Jurkat, Clone E6-1 (cell line): ENCODE results near the gene KCTD7. TPM values are rescaled to one million over a fixed set of nuclear protein-coding genes. Genes with fewer than 3 reads are reported as not detected.
"Not testable (repeated sequence)": the region's sequence is repeated elsewhere in the genome, so short reads cannot be mapped to it uniquely, and the experiment has no call there.

Source experiments
- DNase-seq: peaks from one replicate; pipeline ENCODE4 v3.0.0-alpha.2; 2011; ENCODE audit warnings: low read depth, low spot score
- H3K4me3 ChIP-seq: 2 replicates; pipeline ENCODE4 v1.5.1; 2011; ENCODE audit warnings: mild to moderate bottlenecking, low read length, control low read depth, moderate library complexity
- polyA plus RNA-seq: library from polyadenylated mRNA; unstranded; fragments of >200 nt; gene quantifications from one replicate; pipeline ENCODE4 v1.2.1, GENCODE V29; 2012; ENCODE audit warnings: missing spikeins; ENCODE audit not compliant: insufficient read length, insufficient read depth

The KCTD7 gene
- 9.6 TPM for polyA plus RNA-seq

DNA sequence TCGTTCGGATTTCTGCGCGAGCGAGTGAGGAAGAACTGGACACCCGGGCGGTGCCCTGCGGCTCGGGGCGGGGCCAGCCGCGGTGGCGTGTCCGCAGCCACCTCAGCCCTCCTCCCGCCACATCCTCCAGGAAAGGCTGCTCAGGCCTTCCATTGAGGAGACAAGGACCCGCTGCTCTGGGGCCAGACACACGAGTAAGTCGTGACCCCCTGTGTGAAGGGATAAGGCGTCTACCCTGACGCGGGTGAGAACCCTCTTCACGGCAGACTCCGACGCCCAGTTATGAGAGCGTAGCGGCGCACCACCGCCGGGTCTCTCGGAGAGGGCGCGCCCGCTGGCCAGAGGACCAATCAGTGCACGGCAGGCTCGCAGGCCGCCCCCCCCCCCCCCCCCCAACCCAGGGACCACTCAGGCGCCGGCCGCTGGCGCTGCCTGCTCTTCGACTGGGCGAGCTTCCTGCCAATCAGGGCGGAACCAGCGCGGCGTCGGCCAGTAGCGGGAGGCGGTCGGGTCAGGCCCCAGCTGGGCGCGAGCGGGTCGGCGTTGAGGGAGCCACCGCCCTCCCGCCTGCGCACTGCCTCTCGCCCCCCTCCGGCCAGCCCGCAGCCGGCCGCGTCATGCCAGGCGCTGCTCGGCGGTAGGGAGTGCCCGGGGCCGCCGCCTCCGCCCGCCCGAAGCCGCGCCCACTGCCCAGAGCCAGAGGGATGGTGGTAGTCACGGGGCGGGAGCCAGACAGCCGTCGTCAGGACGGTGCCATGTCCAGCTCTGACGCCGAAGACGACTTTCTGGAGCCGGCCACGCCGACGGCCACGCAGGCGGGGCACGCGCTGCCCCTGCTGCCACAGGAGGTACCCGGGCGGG is at the start of gene KCTD7:
KCTD7 (plus strand) TSS at position 521 of the 861 bp plus-strand sequence; CDS start at position 705, 184 bp downstream.
- peak within 1 kb of the TSS; percentile 82 for H3K4me3 ChIP-seq
- DNase-seq: peak; percentile 90

DNA sequence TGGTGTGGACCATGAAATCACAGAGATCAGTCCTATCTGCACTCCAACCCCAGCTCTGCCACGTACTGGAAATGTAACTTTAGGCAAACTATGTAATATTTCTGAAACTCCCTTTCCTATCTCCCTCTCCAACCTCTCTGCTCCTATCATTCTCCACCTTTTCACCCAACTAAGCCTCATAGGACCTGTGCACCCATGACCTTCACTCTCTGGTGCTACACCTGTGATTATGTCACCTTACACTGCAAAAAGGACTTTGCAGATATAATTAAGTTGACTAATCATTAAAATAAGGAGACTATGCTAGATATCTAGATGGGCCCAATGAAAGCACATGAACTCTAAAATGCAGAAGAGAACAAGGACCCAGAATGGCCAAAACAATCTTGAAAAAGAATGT is 48.3 kb upstream of the KCTD7 start:
- H3K4me3 ChIP-seq, DNase-seq: not testable (repeated sequence)

DNA sequence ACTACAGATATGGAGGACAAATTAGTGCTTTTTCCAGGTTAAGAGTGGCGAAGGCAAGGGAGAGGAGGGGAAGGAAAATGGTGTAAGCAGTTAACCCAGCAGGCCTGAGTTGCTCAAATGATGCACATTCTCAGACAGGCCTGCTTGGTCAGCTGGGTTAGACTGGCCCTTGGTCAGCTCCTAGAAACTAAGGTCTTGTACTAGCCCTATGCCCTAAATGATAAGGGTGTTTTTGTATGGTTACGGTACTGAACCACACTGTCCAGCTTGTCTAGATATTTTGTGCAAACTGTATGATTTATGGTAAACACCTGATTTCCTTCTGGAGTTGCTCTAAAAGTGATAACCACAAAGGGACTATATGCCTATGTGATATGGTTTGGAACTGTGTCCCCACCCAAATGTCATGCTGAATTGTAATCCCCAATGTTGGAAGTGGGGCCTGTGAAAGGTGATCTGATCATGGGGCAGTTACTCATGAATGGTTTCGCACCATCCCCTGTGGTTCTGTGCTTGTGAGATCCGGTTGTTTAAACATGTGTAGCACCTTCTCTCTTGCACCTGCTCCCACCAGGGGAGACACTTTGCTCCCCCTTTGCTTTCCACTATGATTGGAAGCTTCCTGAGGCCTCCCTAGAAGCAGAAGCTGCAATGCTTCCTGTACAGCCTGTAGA is 45.7 kb upstream of the KCTD7 start:
- not testable (repeated sequence) for DNase-seq, H3K4me3 ChIP-seq

DNA sequence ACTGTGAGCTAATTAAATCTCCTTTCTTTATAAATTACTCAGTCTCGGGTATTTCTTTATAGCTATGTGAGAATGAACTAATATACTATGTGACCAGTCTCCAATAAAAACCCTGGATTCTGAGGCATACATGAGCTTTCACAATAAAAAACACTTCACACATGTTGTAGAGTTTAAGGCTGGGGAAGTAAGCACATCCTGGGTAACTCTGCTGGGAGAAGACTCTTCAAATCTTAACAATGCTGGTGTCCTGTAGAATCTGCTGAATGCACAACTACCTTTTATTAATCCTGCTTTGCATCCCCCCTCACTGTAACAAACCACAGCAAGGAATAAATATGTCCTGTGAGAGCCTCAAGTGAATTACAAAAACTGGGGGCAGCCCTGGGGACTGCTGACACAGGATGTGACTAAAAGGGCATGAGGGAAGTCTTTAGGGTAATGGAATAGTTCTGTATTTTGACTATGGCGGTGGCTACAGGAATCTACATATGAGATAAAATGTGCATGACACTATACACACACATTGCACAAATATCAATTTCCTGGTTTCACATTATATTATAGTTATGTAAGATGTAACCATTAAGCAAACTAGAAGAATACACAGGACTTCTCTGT is 45.1 kb upstream of the KCTD7 start:
- no peak for DNase-seq
- H3K4me3 ChIP-seq: no peak overlapping the region

- DNase-seq: no peak
- H3K4me3 ChIP-seq: no peak overlapping the region
Observed at GRCh38 chr7:66586181-66586580, 42.5 kb upstream of the KCTD7 start.

DNA sequence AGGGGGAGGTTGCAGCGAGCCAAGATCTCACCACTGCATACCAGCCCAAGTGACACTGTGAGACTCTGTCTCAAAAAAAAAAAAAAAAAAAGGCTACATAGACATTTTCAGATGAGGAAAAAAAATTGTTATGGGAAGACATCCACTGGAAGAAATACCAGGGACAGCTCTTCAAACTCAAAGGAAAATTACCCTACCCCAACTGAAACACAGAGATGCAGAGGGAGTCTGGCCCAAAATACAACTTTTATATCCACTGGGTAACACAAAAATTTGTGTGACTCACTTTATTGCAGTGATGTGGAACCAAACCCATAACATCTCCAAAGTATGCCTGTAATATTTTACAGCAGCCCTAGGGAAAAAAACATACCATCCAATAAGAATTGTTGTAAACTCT is 40.5 kb upstream of the KCTD7 start:
- DNase-seq, H3K4me3 ChIP-seq: not testable (repeated sequence)

GRCh38 chr7:66588856-66589570 is 39.7 kb upstream of the KCTD7 start:
- DNase-seq, H3K4me3 ChIP-seq: not testable (repeated sequence)

DNA sequence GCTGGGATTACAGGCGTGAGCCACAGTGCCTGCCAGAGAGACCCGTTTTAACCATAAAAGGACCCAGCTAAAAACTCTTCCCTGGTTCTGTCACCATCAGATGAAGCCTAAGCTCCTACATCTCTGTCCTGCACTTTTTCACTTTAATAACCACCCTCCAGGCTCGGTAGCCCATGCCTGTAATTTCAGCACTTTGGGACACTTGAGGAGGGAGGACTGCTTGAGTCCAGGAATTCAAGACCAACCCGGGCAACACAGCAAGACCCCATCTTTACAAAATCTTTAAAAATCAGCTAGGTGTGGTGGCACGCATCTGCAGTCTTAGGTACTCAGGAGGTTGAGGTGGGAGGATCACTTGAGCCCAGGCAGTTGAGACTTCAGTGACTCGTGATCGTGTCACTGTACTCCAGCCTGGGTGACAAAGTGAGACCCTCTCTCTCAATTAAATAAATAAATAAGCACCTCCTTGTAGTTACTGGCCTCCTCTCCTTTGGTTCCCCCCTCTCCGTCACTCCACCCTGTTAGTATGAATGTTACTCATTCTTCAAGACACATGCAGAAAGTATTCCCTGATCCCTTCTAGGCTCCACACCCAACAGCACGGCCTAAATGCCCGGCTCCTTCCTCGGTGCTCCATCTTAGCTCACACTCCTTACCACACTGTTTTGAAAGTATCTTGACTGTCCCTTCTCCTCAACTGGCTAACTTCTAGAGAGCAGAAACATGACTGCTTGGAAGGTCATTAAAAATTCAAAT is 38.2 kb upstream of the KCTD7 start:
- DNase-seq: not testable (repeated sequence)
- H3K4me3 ChIP-seq: peak overlapping the region; percentile 80; the same call in 1 of the 2 replicates

DNA sequence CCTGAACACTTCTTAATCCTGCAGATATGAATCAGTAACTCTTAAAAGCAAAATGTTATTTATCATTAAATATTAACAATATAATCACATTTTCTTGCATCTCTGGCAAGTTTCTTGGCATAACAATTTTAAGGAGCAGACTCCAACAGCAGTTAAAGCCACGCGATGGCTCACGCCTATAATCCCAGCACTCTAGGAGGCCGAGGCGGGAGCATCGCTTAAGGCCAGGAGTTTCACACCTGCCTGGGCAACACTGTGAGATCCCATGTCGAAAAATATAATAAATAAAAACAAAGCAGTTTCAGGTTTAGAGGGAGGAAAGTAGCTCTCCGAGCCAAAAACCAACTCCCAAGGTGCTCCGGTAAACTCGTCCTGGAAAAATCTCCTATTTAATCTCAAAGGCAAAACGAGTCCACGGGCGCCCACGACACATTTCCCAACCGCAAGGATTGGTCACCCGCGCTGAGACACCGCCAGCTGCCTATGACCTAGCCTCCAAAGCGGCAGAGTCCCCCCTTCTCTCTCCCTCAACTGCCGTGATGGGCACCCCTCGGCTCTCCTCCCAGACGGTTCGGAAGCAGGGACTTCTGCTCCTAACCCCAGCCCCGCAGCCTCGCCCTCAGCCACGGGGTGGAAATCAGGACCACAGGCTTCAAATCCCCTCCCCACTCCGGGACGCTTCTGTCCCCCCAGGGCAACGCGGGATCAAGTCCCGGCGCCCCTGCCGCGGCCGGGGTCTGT is 37.5 kb upstream of the KCTD7 start:
- not testable (repeated sequence) for DNase-seq
- H3K4me3 ChIP-seq: peak overlapping the region; percentile 80

DNA sequence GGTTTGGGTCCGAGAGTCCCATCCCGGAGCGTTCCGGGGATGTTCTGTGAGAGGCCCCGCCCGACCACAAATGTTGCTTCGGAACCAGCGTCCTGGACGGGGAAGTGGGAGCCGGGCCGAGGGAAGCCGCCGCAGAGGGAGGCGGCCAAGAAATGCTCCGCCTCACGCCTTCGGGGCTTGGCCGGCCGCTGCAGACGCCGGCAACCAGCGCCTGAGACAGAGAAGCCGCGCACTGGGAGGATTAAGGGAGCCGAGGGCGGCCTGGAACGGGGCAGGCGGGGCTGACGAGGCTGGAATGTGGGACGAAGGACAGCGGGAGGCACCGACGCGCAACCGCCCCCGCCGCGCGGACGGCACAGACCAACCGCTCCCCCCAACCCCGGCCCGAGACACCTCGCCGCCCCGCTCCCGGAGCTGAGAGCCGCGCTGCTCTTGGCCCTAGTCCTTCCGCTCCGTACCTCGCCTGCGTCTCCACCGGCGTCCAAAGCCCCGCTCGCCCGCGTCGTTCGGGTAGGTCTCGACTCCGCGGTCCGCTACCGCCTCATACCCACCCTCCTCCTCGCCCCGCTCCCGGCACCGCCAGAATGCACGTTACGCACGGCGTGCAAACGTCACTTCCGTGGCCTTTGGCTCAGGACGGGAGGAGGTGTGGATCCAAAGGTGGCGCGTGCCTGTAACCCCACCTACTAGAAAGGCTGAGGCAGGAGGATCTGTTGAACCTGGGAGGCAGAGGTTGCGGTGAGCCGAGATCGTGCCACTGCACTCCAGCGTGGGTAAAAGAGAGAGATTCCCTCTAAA is 36.7 kb upstream of the KCTD7 start:
- peak; percentile 87 for DNase-seq
- H3K4me3 ChIP-seq: peak overlapping the region; percentile 80

GRCh38 chr7:66592597-66593146 is 36.0 kb upstream of the KCTD7 start:
- not testable (repeated sequence) for DNase-seq
- peak overlapping the region; percentile 80 for H3K4me3 ChIP-seq

- not testable (repeated sequence) for H3K4me3 ChIP-seq, DNase-seq
Observed at GRCh38 chr7:66594082-66594481, 34.6 kb upstream of the KCTD7 start.

- no peak for DNase-seq
- no peak overlapping the region for H3K4me3 ChIP-seq
Observed at GRCh38 chr7:66597461-66597860, 31.2 kb upstream of the KCTD7 start.

DNA sequence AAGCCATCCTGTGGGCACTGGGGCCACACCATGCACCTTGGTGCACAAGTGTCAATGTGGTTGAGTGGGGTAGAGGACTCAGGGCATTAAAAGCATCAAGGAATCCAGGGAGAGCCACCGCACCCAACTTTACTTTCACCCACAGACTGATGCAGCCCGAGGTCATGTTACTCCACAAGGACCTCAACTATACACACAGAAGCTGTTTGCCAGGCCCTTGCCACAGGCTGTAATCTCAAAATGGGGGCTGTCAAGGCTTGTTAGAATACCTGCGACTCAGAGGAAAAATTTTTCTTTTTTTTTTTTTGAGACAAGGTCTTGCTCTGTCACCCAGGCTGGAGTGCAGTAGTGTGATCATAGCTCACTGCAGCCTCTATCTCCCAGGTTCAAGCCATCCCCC is 26.5 kb upstream of the KCTD7 start:
- no peak for DNase-seq
- no peak overlapping the region for H3K4me3 ChIP-seq

DNA sequence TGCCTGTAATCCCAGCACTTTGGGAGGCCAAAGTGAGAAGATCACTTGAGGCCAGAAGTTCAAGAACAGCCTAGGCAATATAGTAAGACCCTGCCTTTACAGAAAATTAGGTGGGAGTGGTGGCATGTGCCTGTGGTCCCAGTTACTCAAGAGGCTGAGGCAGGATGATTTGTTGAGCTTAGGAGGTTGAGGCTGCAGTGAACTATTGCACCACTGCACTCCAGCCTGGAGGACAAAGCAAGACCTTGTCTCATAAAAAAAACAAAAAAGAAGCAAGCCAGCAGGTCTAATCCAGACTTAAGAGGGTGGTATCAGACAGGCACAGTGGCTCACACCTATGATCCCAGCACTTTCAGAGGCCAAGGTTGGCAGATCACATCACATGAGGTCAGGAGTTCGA is 24.5 kb upstream of the KCTD7 start:
- H3K4me3 ChIP-seq: no peak overlapping the region
- no peak for DNase-seq

- H3K4me3 ChIP-seq, DNase-seq: not testable (repeated sequence)
Observed at GRCh38 chr7:66606540-66607291, 22.0 kb upstream of the KCTD7 start.
